Endothelial cell of hepatic sinusoid (primary cell): ENCODE data around the gene MYL11.
"Not testable (repeated sequence)": the region's sequence is repeated elsewhere in the genome, so short reads cannot be mapped to it uniquely, and the experiment has no call there.

ENCODE experiments used
- in situ Hi-C: cut with HindIII; loops from 2 replicates; pipeline ENCODE4 v1.10.0; 2017; ENCODE audit warnings: low sequenced_read_pairs

MYL11 gene

GRCh38 chr16:30374538-30374937 is at the start of gene MYL11:
Gene MYL11, plus strand, starts transcription at chr16:30374802. Its CDS starts 56 bp downstream, at chr16:30374858.
- in situ Hi-C loops: no loop called here

GRCh38 chr16:30334473-30334989 is 40.1 kb upstream of the MYL11 start:
- in situ Hi-C loops: not testable (repeated sequence)

GRCh38 chr16:30335028-30335597 is 39.5 kb upstream of the MYL11 start:
- in situ Hi-C loops: not testable (repeated sequence)

GRCh38 chr16:30335598-30336474 is 38.8 kb upstream of the MYL11 start:
- in situ Hi-C loops: no loop called here

GRCh38 chr16:30337964-30338357 is 36.6 kb upstream of the MYL11 start:
- in situ Hi-C loops: not testable (repeated sequence)

GRCh38 chr16:30338715-30339114 is 35.9 kb upstream of the MYL11 start:
- in situ Hi-C loops: not testable (repeated sequence)

GRCh38 chr16:30340621-30341020 is 34.0 kb upstream of the MYL11 start:
- in situ Hi-C loops: no loop called here

GRCh38 chr16:30341971-30342370 is 32.6 kb upstream of the MYL11 start:
- in situ Hi-C loops: not testable (repeated sequence)

- in situ Hi-C loops: no loop called here
Observed at GRCh38 chr16:30342751-30343490, 31.7 kb upstream of the MYL11 start.

- in situ Hi-C loops: not testable (repeated sequence)
Observed at GRCh38 chr16:30343491-30343820, 31.1 kb upstream of the MYL11 start.

GRCh38 chr16:30346286-30346685 is 28.3 kb upstream of the MYL11 start:
- in situ Hi-C loops: no loop called here

- in situ Hi-C loops: no loop called here
Observed at GRCh38 chr16:30348113-30348512, 26.5 kb upstream of the MYL11 start.

- in situ Hi-C loops: no loop called here
Observed at GRCh38 chr16:30348929-30349328, 25.7 kb upstream of the MYL11 start.

GRCh38 chr16:30349675-30350074 is 24.9 kb upstream of the MYL11 start:
- in situ Hi-C loops: no loop called here

- in situ Hi-C loops: no loop called here
Observed at GRCh38 chr16:30350134-30350871, 24.3 kb upstream of the MYL11 start.

GRCh38 chr16:30351001-30351441 is 23.6 kb upstream of the MYL11 start:
- in situ Hi-C loops: no loop called here

- in situ Hi-C loops: no loop called here
Observed at GRCh38 chr16:30351586-30352419, 22.8 kb upstream of the MYL11 start.

- in situ Hi-C loops: no loop called here
Observed at GRCh38 chr16:30352488-30353401, 21.9 kb upstream of the MYL11 start.
